Activated gamma-delta T cell (primary cell): ENCODE data around the gene VSIG8.

Experiments
- DNase-seq: peaks from one replicate; lab custom pipeline; 2025; lab: John Stamatoyannopoulos, UW

Gene VSIG8

DNA sequence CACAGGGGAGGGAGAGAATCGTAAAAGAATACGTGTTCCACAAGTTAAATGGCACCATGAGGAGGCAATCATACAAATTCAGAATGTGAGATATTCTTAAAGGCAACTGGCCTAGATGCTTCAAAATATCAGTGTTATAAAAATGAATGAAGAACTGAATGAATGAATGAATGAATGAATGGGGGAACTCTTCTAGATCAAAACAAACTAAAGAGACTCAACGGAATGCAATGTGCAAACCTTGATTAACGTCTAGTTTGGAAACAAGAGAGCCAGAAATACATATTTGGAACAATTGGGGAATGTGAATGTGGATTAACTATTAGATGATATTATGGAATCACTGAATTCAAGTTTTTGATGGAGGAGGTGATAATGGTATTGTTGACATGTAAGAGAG, 20.7 kb upstream of the VSIG8 start:
- DNase-seq = no peak

DNA sequence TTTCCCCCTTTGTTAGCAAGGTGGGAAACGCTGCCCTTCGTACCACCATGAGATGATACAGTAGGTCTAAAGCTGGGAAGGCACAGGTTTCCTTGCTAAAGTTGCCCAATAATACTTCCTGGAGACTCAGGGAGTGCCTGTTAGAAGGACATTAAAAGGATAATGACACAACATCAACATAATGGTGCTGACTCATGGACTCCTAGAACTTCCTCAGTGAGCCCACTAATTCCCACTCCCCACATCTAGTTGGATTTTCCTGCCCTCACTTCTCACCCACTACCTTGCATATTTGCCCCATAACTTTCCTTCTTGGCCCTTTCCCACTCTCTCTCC, 20.0 kb upstream of the VSIG8 start:
- DNase-seq = no peak

DNA sequence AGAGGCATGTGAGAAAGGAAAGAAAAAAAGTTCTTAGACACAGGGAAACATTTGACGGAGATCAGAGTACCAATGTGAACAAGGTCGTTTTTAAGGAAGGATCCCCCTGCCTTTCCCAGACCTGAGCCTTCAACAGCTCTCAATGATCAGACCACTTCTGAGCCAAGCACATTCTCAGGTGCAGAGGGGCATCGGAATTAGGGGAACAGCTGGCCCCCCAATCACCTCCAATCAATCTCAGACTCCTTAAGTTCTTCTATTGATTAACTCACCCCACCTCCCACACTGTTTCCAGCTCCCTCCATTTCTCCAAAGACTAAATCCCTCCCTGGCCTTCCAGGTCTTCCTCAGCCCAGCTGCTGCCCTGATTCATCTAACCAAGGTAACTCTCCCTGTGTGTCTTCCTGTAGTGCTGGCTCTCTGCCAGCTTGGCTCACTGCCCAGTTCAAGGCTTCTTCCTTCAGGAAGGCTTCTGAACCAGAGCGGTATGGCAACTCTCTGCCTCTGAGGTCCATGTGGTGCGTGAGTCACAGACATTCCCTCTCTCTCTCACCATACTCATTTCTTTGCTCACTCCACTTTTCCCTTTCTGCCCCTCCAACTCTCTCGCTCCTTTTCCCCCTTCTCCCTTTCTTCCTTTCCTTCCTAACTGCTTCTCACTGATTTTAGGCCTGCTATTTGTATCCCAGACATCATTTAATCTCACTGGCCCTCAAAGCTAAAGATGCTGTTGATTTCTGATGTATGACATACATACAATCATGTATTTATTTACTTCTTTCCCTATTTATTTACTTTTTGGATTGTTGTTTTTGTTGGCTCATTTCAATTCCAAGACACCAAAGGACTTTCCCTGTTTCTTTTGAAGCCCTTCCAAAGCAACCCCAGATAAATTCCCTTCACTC, 19.4 kb upstream of the VSIG8 start:
- DNase-seq = no peak

DNA sequence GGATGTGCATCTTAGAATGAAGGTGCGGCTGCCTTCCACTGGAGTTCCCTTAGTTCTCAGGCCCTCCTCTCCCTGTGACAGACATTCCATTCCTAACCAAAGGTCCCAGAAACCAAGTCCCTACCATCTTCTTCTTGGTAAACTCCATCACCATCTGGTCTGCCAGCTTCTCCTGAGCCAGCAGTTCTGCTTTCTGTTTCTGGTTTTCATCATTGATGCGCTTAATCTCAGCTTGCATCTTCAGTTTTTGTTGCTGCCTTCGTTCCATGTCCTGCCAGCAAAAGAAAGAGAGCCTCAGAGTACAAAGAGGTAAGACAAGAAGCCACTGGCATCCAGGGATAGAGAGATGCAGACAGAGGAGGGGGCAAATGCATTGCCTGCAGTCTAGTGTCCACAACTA, 18.0 kb upstream of the VSIG8 start:
- no peak for DNase-seq

DNA sequence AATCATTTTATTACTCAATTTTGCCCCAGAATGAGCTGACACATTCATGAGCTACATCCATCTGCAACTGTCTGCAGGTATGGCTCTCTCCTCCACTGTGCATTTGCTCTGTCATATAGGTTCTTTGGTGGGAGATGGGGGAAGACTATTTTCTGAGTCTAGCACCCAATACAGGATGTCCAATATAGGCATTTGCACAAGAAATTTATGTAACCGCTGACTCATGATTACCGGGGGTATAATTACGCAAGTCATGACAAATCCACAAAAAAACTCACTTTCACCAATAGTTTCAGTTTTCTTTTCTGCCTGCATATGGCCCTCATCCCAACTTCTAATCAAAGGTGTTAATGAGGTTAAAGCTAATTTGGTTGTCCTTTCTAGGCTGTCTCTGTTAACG, 17.5 kb upstream of the VSIG8 start:
- no peak for DNase-seq

DNA sequence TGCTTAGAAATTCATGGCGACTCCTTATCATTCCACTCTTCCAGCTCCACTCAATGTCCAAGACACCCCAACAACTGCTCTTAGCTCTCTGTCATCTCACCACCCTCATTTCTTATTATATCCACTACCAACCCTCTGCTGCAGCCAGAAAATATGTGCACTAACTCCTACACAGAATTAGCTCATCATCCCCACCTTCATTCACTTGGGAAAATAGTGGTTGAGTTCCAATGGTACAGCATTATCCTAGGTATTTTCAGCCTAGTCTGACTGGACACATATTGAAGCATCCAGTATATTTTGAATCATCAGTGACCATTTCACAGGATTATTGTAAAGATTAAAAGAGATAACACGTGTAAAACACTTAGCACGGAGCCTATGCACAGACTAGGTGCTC, 16.7 kb upstream of the VSIG8 start:
- no peak for DNase-seq

DNA sequence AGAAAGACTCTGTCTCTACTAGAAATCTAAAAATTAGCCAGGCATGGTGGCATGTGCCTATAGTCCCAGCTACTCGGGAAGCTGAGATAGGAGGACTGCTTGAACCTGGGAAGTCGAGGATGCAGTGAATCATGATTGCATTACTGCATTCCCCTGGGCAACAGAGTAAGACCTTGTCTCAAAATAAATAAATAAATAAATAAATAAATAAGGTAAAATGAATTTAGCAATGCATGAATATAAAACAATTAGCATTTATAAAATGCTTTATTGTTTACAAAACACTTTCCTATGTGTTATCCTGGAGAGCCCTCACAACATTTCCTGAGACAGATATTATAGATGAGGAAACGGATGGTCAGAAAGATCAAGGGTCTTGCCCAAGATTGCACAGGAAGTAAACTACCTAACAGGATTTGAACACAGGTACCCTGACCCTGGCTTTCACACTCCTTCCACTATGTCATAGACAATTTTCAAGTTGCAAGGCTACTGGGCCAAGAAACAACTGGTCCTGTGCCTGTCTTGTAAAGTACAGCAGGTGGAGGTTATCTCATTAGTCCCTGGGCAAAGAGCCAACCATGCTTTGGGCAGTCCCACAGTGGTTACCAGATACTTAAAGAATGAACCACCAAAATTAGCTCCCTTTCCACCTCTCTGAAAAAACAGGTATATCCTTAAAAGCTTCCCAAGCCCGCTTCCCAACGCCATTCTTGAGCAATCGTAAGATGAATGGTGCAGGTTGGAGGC, 15.4 kb upstream of the VSIG8 start:
- no peak for DNase-seq

DNA sequence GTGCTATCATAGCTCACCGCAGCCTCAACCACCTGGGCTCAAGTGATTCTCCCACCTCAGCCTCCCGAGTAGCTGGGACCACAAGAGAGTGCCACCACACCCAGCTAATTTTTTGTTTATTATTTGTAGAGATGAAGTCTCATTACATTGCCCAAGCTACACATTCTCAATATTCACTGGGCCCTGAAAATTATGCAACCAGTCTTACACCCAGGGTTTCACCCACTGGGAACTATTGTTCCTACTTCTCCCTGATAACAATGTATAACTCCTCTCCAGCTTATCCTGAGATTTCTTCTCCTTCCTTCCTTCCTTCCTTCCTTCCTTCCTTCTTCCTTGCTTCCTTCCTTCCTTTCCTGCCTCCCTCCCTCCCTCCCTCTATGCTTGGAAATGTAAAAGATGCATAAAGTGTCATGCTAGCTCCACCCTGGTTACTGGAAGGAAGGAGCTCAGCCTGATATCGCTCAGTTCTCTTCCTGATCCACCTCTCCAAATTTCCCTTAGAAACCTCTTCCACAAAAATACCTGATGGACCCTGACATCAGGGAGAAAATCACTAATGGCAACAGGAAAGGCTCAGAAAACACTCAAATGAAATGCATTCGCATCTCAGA, 11.2 kb upstream of the VSIG8 start:
- DNase-seq = no peak

DNA sequence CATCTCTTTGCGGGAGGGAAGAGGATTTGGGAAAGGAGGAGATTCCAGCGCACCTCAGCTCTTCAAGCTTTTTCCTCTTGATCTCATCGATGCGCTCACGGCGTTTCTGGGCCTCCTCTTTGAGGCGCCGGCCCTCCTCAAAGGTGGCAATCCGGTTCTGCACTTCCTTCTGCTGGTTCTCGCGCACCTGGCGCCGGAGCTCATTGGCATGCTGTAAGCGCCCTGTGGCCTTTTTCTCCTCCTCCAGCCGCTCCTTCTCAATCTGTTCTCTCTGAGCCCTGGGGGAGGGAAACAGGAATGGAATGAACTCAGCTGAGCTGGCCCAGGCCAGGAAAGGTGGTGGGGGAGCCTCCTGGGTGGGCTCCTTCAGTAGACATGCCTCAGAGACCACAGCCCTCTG, 10.4 kb upstream of the VSIG8 start:
- no peak for DNase-seq

DNA sequence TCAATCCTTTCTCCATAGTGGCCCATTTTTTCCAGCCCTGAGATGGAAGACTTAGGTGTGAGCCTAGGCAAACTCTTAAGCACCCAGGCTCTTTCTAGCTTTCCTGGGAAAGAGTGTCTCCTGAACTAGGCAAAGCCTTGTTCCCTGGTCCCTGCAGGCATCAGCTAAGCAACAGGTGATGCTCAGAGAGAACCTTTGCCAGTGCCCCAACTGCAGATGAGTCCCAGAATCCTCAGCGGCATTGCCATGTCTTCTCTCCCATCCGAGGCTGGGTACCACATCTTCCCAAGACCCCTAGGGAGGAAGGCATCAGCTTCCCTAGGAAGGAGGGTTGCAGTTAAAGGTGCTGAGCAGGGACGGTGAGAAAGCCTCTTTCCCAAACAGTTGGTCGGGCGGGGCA, 8.2 kb upstream of the VSIG8 start:
- no peak for DNase-seq

DNA sequence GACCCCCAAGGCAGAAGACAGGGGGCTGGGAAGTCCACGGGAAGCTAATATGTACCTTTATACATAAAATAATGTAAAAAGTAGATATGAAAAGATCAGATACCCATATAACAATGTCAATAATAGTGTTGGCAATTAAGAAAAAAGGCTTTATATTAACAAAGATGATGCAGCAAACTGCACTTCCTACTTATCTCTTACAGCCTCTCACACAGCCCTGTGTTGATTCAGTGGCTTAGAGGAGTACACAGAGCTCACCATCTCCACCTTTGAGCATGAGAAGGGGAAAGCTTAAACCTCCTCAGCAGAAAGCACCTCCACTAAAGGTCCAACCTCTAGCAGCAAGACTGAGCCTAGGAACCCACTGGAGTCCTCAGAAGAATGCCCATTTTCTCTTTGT, 7.2 kb upstream of the VSIG8 start:
- no peak for DNase-seq

DNA sequence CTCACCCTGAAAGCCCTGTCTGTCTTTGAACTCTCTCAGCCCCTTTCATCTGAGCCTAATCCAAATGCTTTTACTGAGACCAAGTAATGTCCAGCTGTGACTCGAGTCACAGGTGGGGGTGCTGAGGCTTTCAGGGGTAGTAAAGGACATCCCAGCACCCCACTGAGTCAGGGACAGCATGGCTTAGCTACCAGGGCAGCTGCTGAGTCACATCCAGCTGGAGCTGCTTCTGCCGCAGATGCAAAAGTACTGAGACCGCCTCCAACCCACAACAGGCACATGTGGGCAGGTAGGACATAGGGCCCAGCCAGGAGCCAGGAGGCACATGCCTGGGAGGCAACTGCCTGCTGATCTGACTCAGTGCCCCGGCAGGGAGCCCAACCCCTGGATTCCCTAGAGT, 6.7 kb upstream of the VSIG8 start:
- DNase-seq = no peak

DNA sequence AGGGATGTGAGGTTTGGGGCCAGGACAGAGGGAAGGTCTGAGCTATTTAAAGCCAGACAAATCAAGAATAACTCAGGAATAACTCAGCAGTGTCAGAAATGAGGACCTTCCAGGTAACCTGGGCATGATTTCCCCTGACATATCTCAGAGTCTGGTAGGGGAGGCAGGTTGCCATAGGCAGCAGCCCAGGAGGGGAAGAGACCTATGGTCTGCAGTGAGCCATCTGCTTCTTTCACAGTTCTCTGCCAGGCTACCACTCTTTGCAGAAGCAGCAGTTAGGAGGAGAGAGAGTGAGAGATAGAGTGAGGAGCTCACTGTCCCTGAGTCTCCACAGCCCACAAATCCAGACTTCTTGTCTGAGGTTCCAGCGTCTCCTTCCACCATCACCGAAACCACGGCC, 6.3 kb upstream of the VSIG8 start:
- DNase-seq = no peak

DNA sequence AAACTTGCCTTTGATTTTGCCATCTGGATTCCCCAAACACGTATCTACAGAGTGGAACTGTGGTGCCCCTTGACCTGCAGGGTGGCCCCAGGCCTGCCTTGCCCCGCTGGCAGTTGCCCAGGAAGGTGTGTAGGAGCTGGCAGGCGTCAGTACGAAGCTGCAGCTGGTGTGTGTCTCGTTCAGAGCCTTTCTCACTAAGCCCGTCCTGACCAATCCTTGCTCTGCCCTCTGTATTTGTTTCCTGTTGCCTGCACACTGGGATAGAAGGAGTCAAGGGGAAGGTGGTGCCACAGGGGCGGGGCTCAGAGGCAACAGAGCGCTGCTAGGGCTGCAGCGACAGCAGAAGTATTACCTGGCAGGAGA, 5.2 kb upstream of the VSIG8 start:
- no peak for DNase-seq

DNA sequence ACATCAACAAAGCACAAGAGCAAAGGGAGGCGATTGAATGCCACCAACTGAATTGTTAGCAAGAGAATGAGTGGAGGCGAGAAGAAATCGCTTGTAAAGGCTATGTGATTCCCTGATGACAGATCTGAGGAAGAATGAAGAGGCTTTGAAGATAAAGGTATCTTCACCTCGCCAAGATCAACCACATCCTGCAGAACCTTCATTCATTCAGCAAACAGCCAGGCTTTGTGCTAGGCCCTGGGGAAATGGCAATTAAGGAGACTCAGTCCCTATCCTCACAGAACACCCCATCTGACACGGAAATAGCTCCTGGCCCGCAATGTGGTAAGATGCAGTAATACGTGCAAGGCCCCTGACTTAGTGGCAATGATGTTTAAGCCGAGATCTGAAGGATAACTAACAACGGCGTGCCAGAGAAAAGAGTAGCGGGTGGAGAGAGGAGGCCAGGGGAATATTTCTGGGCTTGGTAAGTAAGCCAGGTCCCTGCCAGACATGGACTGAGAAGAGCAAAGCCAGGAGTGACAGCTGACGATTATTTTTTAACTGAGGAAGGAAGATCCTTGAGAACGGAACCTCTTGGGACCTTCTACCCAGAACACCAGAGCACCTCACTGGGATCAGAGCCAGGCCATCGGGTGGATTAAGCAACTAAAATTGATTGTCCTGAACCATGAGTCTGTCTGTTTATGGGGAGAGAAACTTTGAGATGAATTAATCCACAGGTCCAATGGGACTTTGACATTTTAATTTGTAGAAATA, 4.6 kb upstream of the VSIG8 start:
- no peak for DNase-seq

DNA sequence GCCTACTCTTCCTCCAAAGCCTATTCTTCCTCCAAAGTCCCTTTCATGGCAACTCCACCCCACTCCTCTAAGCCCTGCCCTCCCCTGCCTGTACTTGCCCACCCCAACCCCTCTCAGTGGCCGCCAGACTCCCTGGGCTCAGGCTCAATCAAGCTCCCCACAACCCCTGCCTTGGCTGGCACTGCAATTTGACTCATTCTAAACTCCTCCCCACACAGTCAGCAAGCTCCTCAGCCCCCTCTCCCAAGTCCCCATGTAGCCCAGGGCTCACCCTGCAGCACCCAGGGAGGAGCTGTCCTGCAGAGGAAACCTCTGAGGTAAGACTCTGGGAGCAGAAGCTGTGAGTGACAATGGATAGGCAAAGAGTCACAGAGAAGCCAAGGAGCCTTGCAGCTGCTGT, 3.6 kb upstream of the VSIG8 start:
- DNase-seq = no peak

DNA sequence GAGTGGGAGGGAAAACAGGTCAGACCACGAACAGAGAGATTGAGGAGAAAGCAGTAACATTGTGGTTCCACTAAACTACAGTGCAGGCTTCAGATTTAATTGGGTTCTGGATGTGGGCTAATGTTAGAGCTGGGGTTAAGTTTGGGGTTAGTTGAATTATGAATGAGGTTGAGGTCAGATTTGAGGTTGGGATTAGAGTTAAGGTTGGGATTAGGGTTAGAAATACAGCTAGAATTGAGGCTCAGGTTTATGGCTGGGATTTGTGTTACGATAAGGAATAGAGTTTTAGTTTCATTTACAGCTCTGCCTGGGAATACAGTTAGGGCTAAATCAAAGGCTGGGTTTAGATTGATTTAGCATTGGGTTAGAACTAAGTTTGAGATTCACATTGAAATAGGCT, 1.8 kb upstream of the VSIG8 start:
- DNase-seq = no peak

DNA sequence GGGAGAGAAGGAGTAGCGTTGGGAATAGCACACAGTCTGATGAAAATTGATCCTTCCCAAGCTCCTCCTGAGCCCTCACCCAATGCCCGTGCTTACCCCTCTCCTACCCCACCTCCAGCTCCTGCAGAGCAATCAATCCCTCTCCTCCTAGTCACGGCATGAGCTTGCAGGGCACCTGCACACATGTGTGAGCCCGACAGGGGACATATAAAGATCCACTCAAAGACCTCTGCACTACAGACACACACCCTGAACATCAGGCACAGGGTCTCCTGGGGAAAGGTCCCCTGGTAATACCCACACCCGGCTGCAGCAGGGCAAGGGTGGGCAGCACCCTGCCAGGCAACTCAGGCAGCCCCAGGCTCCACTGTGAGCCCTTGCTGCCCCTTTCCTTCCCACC, 426 bp downstream of the VSIG8 start:
- no peak for DNase-seq

DNA sequence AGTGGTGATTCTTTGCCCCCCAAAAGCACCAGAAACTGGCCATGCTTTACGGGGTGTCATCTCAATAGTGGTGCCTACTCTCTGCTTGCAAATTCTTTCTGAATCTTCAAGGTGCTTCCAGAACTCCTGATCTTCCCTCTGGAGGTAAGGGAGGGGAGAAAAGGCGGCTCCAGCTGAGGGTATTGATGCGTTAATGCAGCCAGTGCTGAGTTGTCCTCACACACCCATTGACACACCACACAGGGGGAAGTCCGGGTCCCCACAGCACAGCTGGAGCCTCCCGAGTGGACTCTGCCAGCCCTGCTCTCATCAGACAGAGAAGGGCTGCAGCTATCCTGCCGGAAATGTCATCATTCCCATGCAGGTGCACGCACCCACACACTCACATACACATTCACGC, 1.2 kb downstream of the VSIG8 start:
- no peak for DNase-seq

DNA sequence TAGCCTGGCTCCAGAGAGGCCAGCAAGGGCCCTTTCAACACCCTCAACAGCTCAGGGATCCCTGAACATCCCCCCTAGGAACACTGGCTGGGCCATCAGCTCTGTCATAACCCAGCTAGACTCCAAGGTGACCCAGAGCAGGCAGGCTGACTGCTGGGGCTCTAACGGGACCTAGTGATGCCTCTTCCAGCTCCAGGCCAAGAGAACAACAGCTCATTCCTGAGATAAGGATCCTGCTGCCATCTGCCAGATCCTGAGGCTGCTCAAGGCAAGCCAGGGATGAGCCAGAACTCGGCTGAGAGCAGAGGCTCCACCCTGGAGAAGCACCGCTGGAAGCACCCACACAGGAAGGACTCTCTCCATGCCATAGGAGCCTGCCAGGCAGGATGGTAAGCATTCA, 2.0 kb downstream of the VSIG8 start:
- DNase-seq = no peak

DNA sequence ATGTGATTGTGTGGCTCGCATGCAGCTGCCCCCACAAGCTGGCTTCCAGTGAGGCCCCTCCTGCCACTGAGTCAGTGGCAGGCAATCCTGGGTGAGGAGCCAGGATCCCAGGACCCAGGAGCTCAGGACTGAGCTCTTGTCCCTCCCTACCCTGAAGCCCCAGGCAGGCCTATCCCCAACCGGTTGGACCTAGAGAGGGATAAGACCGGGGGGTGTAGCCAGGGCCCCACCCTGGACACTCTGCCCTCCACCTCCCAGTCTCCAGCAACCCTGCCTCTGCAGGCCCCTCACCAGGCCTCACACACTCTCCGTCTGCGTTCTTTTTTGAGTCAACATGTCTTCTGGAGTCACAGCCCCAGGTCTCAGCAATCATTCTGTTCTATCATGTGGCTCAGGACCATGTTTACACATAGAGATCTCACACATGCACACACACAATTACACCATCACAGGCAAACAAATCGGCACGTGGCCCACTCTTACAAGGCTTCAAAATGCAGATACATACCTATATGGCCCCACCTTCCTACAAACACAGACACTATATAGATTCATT, 2.6 kb downstream of the VSIG8 start:
- DNase-seq = no peak

DNA sequence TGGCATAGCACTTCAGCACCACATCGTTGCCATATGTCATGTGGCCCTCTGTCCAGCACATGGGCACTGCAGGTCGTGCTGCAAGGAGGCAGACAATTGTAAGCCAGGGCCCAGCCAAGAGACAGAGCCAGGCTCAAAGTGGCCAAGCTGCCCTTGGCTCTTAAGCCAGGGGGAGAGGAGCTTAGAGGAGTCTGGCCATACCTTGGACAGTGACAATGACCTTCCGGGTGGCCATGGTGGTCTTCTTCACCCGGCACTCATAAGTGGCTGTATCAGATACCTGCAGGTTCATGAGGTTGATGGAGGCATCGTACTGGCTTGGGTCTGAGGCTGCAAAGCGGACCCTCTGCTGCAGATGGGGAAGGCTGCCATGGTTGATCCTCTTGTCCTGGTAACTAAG, 4.6 kb downstream of the VSIG8 start:
- DNase-seq = no peak
